LNCAP (cell line): ENCODE results near the gene KIAA1217.

ENCODE experiments used
- TF ChIP-seq, protein P1 (sequence below): fragments of 450-650 bp; IDR thresholded peaks from 2 replicates; pipeline ENCODE4 v1.5.1; 2017; ENCODE audit warnings: mild to moderate bottlenecking

Gene KIAA1217

GRCh38 chr10:24393201-24393600 is 184.3 kb downstream of the KIAA1217 start:
- TF ChIP-seq, protein P1, sequence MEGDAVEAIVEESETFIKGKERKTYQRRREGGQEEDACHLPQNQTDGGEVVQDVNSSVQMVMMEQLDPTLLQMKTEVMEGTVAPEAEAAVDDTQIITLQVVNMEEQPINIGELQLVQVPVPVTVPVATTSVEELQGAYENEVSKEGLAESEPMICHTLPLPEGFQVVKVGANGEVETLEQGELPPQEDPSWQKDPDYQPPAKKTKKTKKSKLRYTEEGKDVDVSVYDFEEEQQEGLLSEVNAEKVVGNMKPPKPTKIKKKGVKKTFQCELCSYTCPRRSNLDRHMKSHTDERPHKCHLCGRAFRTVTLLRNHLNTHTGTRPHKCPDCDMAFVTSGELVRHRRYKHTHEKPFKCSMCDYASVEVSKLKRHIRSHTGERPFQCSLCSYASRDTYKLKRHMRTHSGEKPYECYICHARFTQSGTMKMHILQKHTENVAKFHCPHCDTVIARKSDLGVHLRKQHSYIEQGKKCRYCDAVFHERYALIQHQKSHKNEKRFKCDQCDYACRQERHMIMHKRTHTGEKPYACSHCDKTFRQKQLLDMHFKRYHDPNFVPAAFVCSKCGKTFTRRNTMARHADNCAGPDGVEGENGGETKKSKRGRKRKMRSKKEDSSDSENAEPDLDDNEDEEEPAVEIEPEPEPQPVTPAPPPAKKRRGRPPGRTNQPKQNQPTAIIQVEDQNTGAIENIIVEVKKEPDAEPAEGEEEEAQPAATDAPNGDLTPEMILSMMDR: no peak

DNA sequence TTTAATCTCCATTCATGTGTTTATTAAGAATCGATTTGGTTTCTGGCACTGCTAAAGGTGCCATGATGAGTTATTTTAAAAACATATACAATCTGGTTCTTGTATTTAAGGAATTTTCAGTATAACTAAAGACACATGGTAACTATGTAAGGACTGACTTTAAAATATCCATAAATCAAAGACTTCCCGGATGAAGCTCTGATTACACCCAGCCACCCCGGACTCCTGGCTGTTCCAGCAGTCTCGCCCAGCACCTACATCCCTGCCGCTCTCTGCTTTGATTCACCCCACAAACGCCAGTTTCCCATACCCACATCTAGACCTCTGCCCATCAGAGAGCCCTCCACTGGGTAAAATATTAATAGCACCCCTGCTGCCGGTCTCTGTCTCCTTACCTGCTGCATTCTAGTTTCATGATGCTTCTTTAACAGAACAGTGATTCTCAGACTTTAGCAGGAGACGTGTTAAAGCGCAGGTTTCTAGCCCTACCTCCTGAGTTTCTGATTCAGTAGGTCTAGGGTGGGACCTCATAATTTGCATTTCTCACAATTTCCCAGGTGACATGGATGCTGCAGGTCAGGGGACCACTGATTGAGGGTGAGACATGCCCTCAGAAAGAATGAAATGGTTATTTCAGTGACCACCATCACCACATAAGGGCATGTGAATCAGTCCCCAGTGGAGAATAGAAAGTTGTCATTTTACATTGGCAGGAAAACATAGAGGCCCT is 185.7 kb downstream of the KIAA1217 start:
- TF ChIP-seq, protein P1: no peak

DNA sequence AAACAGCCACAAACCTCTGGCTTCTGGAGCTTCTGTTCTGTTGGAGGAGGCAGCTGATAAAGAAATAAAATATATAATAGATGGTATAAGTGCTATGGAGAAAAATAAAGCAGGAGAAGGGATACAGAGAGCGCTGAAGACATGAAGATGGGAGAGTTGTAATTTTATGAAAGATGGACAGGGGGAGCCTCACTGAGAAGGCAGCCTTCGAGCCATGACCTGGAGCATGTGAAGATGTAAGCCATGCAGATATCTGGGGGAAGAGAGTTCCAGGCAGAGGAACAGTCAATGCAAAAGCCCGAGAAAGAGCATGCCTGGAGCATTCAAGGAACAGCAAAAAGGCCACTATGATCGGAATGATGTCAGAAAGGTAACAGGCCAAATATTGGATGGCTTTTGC is 187.5 kb downstream of the KIAA1217 start:
- TF ChIP-seq, protein P1: peak; percentile 27; the same call in 1 of the 2 replicates

DNA sequence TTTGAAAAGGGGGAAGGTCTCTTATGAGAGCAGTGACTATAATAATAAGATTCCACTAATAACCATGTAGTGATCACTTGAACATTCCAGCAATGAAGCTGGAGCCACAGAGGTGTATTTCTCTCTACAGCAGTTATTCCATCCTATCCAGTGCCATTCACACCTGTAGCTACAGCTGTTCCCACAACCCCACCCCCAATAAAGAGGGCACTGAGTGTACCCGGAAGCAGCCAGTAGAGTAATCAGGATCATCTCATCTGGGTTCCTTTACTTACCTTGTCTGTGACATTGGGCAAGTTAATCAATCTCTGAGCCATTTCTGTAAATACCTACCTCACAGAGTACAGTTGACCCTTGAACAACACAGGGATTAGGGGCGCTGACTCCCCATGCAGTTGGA is 188.7 kb downstream of the KIAA1217 start:
- TF ChIP-seq, protein P1: no peak

DNA sequence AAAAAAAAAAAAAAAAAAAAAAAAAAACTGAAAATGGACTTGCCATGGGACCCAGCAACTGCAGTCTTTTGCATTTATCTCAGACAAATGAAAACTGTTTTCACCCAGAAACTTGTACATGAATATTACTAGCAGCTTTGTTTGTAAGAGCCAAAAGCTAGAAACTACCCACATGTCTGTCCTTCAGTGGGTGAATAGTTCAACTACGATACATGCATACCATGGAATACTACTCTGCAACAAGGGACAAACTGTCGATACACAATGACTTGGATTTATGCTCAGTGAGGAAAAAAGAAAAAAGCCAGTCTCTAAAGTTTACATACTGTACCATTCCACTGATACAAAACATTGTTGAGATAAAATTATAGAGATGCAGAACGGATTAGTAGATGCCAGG is 195.6 kb downstream of the KIAA1217 start:
- TF ChIP-seq, protein P1: no peak

- TF ChIP-seq, protein P1: no peak
These were observed 196.7 kb downstream of the KIAA1217 start for GRCh38 chr10:24405635-24406034.

DNA sequence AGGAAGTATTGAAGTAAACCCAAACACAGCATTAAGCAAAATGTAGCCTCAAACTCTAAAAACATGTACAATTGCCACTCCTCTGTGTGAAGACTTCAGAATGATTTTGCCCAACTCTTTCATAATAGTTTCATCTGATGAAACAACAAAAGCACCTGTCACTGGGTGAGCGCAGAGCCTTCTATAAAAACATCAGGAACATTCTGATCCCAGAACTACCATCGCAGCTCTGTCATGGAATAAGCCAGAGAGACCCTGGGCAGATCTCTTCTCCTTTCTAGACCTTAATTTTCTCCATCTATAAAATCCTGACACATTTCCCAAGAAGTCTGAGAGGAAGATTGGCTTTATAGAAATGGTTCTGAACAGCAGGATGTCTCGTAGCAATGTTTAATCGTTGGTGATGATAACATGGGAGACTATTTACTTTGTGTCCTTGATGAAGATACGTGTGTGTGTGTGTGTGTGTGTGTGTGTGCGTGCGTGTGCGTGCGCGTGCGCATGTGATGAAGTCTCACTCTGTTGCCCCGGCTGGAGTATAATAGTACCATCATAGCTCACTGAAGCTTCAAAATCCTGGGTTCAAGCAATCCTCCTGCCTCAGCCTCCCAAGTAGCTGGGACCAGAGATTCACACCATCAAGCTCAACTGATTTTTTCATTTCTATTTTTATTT is 198.0 kb downstream of the KIAA1217 start:
- TF ChIP-seq, protein P1: no peak
